Suprapubic skin (tissue), 4 donors: ENCODE data around the gene NPS.

ENCODE experiments used
- CTCF ChIP-seq, 2 donors: fragments of 200-600 bp in 1 of 2; fragments of 450-650 bp in 1 of 2; sonication (generic) in 1 of 2; IDR thresholded peaks; one replicate each; pipeline ENCODE4 v1.5.1; 2016 to 2019; ENCODE audit warnings: antibody characterized with exemption in 2 of 2, mild to moderate bottlenecking in 1 of 2, moderate library complexity in 1 of 2
- EP300 ChIP-seq: sonication (generic); formaldehyde crosslinking; IDR thresholded peaks from one replicate; pipeline ENCODE4 v1.6.1; 2017; ENCODE audit warnings: antibody characterized with exemption
- POLR2A ChIP-seq, 2 donors: fragments of 450-650 bp; IDR thresholded peaks; one replicate each; pipeline ENCODE4 v1.6.1; 2017; ENCODE audit warnings: antibody characterized with exemption in 2 of 2, mild to moderate bottlenecking in 2 of 2, moderate library complexity in 2 of 2
- POLR2AphosphoS5 ChIP-seq, 3 donors: sonication (generic); formaldehyde crosslinking; IDR thresholded peaks; one replicate each; pipeline ENCODE4 v1.6.1; 2017; ENCODE audit warnings: antibody characterized with exemption in 3 of 3

GRCh38 chr10:127571386-127571785, 22.3 kb downstream of the NPS start:
- TF ChIP-seq CTCF (IDR thresholded peaks at IDR 0.05) (no peak), POLR2AphosphoS5 (IDR thresholded peaks at IDR 0.05) (no peak), POLR2A (IDR thresholded peaks at IDR 0.05) (no peak), EP300 (no peak)
